ENCODE measurements around the gene CRLF2.

CRLF2 gene

DNA sequence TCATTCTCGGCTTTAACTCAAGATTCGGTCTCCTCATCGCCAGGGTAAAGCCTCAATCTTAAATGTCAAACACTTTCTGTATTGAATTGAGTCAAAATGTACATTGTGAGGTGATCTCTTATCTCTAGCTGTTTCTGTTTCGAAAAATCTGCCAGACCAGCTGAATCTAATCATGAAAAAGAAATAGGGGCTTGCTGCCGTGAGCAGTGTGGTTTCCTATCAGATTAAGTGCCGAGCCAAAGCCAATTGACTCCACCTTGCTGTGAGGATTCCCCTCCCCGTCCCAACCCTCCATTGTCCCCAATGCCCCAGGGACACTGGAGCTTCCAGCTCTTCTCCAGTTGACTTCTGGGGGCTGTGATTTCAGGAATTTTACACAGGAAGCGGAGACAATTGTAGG, 12.5 kb upstream of the CRLF2 start:
- no peak for DNase-seq (ENCODE audit: low read depth in 2 of 2)
- no peak overlapping the region for H3K4me3 ChIP-seq (replicated peaks in 1 of 2; ENCODE audit: low read depth in 2 of 2, low read length in 2 of 2)
- TF ChIP-seq CTCF (IDR thresholded peaks at IDR 0.05; ENCODE audit: low read depth, low read length): no peak

DNA sequence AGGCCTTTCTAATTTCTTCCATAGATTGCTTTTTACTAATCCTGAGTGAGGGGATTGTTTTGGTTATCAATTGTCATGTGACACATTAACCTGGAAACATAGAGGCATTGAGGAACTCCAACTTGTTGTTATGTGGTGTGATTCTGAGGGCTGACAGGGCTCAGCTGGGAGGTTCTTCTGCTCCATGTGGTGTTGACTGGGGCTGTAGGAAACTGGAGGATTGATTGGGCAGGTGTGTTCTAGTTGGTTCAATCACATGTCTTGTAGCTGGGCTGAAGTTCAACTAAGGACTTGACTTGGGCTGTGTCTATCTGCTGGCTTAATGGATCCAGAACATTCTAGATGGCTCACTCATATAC, 10.8 kb upstream of the CRLF2 start:
- no peak for TF ChIP-seq CTCF (IDR thresholded peaks at IDR 0.05; ENCODE audit: low read depth, low read length)
- H3K4me3 ChIP-seq (replicated peaks in 1 of 2; ENCODE audit: low read depth in 2 of 2, low read length in 2 of 2): no peak overlapping the region

DNA sequence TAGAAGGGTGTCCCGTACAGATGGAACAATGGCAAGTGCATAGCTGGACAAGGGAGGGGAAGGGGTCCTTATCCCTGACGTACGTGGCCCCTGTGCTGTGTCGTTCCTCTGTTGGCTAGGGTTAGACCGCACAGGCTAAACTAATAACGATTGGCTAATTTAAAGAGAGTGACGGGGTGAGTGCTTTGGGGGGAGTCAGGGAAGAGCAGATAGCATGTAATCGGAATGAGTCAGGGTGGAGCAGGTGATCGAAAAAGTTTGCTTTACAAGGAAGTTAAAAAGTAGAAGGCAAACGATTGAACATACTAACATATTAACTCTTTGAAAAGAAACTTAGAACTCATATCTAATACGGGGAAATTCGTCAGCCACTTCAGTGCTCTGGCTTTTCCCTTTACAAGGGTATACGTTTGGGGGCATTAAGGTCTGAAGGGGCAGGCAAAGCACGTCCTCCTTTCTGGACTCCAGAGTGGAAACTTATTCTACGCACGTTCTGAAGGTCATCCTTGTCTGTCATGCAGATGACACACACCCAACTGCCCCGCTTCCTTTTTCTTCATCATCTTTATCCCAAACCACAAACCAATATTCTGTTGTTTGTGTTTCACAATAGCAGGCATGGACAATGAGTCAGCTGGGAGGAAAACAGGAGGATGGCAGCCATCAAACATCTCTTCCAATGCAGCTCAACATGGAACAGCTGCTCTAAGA, 10.2 kb upstream of the CRLF2 start:
- TF ChIP-seq CTCF (IDR thresholded peaks at IDR 0.05; ENCODE audit: low read depth, low read length): no peak
- no peak overlapping the region for H3K4me3 ChIP-seq (replicated peaks in 1 of 2; ENCODE audit: low read depth in 2 of 2, low read length in 2 of 2)
- peak in 1 of 2 donors; percentile 58 for DNase-seq (ENCODE audit: low read depth in 2 of 2)

More for the DNA sequence above, 10.8 kb upstream of the CRLF2 start:
- no peak for DNase-seq (ENCODE audit: low read depth in 2 of 2)

DNA sequence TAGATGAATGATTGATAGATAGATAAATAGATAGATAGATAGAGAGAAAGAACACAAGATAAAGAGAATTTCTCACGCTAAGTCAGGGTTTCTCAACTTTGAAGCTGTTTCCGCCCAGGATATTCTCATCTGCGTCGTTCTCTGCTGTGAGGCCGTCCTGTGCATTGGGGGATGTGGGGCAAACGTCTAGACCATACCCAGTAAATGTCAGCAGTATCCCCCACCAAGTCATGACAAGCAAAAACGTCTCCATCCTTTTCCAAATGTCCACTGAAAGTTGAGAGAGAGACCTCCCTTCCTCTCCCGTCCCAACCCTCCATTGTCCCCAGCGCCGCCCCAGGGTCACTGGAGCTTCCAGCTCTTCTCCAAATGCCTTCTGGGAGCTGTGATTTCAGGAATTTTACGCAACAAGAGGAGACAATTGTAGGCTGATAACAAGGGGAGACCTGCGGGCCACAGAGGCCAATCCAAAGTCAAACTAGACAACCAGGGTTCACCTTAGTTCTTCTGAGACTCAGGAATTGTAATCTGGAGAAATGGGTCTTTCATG, 8.9 kb upstream of the CRLF2 start:
- DNase-seq (ENCODE audit: low read depth in 2 of 2): no peak
- no peak for TF ChIP-seq CTCF (IDR thresholded peaks at IDR 0.05; ENCODE audit: low read depth, low read length)
- no peak overlapping the region for H3K4me3 ChIP-seq (replicated peaks in 1 of 2; ENCODE audit: low read depth in 2 of 2, low read length in 2 of 2)

DNA sequence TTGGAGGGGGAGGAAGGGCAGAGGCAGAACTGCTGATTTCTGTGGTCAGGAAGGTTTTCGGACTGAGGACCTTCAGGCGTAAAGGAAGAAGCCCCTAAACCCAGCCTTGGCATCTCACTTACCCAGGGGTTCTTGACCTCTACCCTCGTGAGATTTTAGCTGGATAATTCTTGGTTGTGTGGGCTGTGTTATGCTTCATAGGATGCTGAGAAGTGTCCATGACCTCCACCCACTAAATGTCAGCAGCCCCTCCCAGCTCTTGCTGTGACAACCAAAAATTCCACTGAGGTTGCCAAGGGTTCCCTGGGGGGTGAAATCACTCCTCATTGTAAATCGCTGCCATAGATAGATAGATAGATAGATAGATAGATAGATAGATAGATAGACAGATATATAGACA, 5.8 kb upstream of the CRLF2 start:
- TF ChIP-seq CTCF (IDR thresholded peaks at IDR 0.05; ENCODE audit: low read depth, low read length): no peak
- no peak for DNase-seq (ENCODE audit: low read depth in 2 of 2)

DNA sequence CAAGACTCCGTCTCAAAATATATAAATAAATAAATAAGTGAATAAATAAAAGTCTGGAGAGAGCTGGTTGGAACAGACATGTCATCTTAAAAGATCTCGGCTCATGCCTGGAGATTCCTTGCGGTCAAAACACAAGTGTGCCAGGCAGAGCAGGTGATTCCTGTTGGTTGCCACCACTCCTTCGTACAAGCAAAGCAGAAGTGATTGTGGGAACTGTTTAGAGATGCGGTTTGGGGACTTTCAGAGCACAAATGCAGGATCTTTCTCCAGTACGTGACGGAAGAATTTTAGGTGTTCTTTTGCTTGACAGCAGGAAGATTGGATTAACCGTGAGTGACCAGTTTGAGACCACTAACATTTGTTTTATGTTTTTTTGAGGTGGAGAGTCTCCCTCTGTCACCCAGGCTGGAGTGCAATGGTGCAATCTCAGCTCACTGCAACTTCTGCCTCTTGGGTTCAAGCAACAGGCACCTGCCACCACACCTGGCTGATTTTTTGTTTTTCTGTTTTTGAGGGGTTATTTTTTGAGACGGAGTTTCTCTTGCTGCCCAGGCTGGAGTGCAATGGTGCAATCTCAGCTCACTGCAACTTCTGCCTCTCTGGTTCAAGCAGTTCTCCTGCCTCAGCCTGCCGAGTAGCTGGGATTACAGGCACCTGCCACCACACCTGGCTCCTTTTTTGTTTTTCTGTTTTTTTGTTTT, 2.8 kb upstream of the CRLF2 start:
- no peak for TF ChIP-seq CTCF (IDR thresholded peaks at IDR 0.05; ENCODE audit: low read depth, low read length)
- H3K4me3 ChIP-seq (replicated peaks in 1 of 2; ENCODE audit: low read depth in 2 of 2, low read length in 2 of 2): no peak overlapping the region
- no peak for DNase-seq (ENCODE audit: low read depth in 2 of 2)

More for the DNA sequence above, 5.8 kb upstream of the CRLF2 start:
- H3K4me3 ChIP-seq (replicated peaks in 1 of 2; ENCODE audit: low read depth in 2 of 2, low read length in 2 of 2): no peak overlapping the region

Data from cardiac fibroblast (primary cell).